ENCODE results near the gene PAPPA2.

Gene PAPPA2

DNA sequence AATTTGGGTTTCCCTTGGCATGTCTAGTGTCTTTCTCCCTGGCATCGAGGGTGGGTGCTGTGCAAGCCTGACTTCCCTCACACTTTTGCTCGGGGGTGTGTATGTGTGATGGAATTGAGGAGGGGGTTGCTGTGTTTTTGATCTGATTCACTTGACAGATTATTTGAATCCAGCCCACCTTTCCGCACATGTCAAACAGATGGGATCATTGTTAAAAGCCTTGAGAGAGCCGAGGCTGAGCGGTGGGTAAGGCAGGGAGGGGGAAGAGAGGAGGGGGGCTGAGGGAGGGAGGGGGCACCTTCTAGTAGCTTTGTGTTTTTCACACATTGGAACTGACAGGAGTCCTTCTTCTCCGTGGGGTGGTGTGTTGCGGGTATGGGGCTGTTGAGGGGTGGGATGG lies 90.0 kb downstream of the PAPPA2 start:
- Histone ChIP-seq H3K9me3 (ENCODE audit: control insufficient read depth, low read length) (no peaks in the 10 kb centered on the region), H3K27me3 (ENCODE audit: control insufficient read depth, insufficient read depth, low read length) (peaks cover 2% of the 10 kb centered on the region), H3K79me2 (no peaks in the 10 kb centered on the region), H3K4me3 (ENCODE audit: low read depth, low read length) (no peak overlapping the region), H3K27ac (no peak overlapping the region), H3K36me3 (ENCODE audit: control insufficient read depth, insufficient read depth, low read length) (no peaks in the 10 kb centered on the region), H3K4me1 (no peaks in the 10 kb centered on the region), H3K4me2 (ENCODE audit: low read length) (no peak overlapping the region), H2AFZ (no peak overlapping the region), H3K9ac (no peak overlapping the region)
- TF ChIP-seq, protein P1, sequence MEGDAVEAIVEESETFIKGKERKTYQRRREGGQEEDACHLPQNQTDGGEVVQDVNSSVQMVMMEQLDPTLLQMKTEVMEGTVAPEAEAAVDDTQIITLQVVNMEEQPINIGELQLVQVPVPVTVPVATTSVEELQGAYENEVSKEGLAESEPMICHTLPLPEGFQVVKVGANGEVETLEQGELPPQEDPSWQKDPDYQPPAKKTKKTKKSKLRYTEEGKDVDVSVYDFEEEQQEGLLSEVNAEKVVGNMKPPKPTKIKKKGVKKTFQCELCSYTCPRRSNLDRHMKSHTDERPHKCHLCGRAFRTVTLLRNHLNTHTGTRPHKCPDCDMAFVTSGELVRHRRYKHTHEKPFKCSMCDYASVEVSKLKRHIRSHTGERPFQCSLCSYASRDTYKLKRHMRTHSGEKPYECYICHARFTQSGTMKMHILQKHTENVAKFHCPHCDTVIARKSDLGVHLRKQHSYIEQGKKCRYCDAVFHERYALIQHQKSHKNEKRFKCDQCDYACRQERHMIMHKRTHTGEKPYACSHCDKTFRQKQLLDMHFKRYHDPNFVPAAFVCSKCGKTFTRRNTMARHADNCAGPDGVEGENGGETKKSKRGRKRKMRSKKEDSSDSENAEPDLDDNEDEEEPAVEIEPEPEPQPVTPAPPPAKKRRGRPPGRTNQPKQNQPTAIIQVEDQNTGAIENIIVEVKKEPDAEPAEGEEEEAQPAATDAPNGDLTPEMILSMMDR (IDR thresholded peaks at IDR 0.05) = no peak

DNA sequence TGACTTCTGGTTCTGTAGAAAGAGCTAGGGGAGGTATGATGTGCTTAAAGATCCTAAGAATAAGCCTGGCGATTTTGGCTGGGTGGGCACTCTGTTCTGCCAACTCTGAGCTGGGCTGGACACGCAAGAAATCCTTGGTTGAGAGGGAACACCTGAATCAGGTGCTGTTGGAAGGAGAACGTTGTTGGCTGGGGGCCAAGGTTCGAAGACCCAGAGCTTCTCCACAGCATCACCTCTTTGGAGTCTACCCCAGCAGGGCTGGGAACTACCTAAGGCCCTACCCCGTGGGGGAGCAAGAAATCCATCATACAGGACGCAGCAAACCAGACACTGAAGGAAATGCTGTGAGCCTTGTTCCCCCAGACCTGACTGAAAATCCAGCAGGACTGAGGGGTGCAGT lies 93.3 kb downstream of the PAPPA2 start:
- H3K4me3 ChIP-seq (ENCODE audit: low read depth, low read length) = no peak overlapping the region
- H3K27me3 ChIP-seq (ENCODE audit: control insufficient read depth, insufficient read depth, low read length) = no peaks in the 10 kb centered on the region

DNA sequence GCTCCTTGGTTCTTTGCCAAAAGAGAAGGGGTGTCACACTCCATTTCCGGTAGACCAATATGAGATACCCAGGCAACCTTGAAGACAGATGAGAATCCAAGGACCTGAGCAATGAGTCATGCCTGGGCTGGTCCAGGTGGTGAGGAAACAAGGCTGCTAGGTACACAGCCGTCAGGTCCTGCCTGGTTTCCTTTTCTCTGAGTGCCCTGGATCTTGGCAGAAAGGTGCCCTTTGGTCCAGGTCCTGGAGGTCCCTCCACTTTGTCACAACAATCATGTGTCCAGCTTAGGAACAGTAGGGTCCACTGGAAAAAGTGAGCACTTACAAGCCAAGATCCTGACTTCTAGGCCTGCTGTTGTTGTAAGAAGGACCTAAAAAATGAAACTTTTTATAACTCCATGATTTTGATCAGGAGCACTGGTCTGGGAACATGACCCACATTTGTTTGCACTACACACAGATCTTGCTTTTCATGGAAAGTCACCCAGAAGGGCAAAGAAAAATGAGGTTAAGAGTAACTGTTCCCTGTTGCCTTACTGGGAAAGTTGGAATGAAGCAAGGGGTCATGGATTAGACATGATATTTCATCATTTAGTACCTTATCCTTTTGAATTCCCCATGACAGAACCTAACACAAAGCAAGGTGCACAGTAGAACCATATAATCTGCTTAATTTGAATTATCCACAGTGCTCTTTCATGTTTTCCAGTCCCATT lies 94.7 kb downstream of the PAPPA2 start:
- H3K36me3 ChIP-seq (ENCODE audit: control insufficient read depth, insufficient read depth, low read length) = no peaks in the 10 kb centered on the region
- H3K4me1 ChIP-seq = no peaks in the 10 kb centered on the region
- no peak overlapping the region for H3K9ac ChIP-seq
- no peak overlapping the region for H3K27ac ChIP-seq
- TF ChIP-seq, protein P1 (IDR thresholded peaks at IDR 0.05) = no peak
- no peaks in the 10 kb centered on the region for H3K9me3 ChIP-seq (ENCODE audit: control insufficient read depth, low read length)
- no peaks in the 10 kb centered on the region for H3K79me2 ChIP-seq
- H3K27me3 ChIP-seq (ENCODE audit: control insufficient read depth, insufficient read depth, low read length) = no peaks in the 10 kb centered on the region
- no peak overlapping the region for H2AFZ ChIP-seq
- no peak overlapping the region for H3K4me3 ChIP-seq (ENCODE audit: low read depth, low read length)
- H3K4me2 ChIP-seq (ENCODE audit: low read length) = no peak overlapping the region

More for the DNA sequence above, 93.3 kb downstream of the PAPPA2 start:
- Histone ChIP-seq H3K9ac (no peak overlapping the region), H3K36me3 (ENCODE audit: control insufficient read depth, insufficient read depth, low read length) (no peaks in the 10 kb centered on the region), H3K27ac (no peak overlapping the region), H3K4me2 (ENCODE audit: low read length) (no peak overlapping the region), H3K4me1 (no peaks in the 10 kb centered on the region), H3K9me3 (ENCODE audit: control insufficient read depth, low read length) (no peaks in the 10 kb centered on the region), H3K79me2 (no peaks in the 10 kb centered on the region), H2AFZ (no peak overlapping the region)
- TF ChIP-seq, protein P1 (IDR thresholded peaks at IDR 0.05) = no peak

DNA sequence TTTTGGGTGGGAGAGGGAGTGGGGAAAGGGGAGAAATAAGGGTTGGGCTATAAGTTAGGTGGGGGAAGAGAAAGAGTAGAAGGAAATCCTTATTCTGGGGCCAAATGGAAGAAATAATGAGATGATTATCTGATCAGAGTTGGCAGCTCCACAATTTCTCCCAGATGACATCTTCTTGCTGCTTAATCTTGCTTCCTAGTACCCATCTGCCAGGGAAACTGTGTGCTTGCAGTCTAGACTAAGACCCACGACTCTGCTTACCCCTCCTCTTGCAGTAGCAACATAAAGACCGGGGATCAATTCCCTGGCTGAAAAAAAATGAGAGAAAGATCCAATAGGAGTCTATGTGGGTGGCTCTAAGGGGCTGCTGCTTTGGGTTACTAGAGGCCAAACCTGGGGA lies 95.6 kb downstream of the PAPPA2 start:
- Histone ChIP-seq H3K4me3 (ENCODE audit: low read depth, low read length) (no peak overlapping the region), H3K4me1 (no peaks in the 10 kb centered on the region), H3K9ac (no peak overlapping the region), H3K9me3 (ENCODE audit: control insufficient read depth, low read length) (no peaks in the 10 kb centered on the region), H3K36me3 (ENCODE audit: control insufficient read depth, insufficient read depth, low read length) (no peaks in the 10 kb centered on the region), H2AFZ (no peak overlapping the region), H3K4me2 (ENCODE audit: low read length) (no peak overlapping the region), H3K27me3 (ENCODE audit: control insufficient read depth, insufficient read depth, low read length) (no peaks in the 10 kb centered on the region), H3K79me2 (no peaks in the 10 kb centered on the region), H3K27ac (no peak overlapping the region)
- TF ChIP-seq, protein P1 (IDR thresholded peaks at IDR 0.05) = no peak

DNA sequence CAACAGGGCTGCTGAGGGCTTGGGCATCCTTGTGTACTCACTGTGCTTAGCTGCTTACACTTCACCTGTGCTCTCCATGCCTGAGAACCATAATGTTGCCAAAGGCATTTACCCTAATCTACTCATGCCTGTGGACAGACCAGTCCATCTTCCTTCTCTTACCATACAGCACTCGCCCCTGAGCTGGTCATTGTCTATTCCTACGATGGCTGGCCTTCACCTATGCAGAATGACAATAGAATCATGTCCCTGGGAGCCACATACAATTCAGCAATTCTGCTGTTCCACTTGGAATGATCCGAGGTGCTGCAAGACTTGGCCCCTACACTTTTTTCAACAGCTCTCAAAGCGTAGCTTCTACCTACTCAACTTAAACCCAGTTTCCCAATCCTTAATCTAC lies 96.5 kb downstream of the PAPPA2 start:
- H3K27ac ChIP-seq = no peak overlapping the region
- H3K4me2 ChIP-seq (ENCODE audit: low read length) = no peak overlapping the region
- no peaks in the 10 kb centered on the region for H3K36me3 ChIP-seq (ENCODE audit: control insufficient read depth, insufficient read depth, low read length)
- H3K27me3 ChIP-seq (ENCODE audit: control insufficient read depth, insufficient read depth, low read length) = no peaks in the 10 kb centered on the region
- no peaks in the 10 kb centered on the region for H3K9me3 ChIP-seq (ENCODE audit: control insufficient read depth, low read length)
- H3K4me1 ChIP-seq = no peaks in the 10 kb centered on the region
- H3K9ac ChIP-seq = no peak overlapping the region
- no peak overlapping the region for H2AFZ ChIP-seq
- H3K4me3 ChIP-seq (ENCODE audit: low read depth, low read length) = no peak overlapping the region
- H3K79me2 ChIP-seq = no peaks in the 10 kb centered on the region
- TF ChIP-seq, protein P1 (IDR thresholded peaks at IDR 0.05) = no peak
